HEK293 (cell line): ENCODE measurements around the gene FRMD8.
A peak's percentile ranks its signal among the peaks of the same experiment; 100 is the strongest.

Source experiments
- CTCF ChIA-PET: fragments of 350-600 bp; formaldehyde crosslinking; extraction: SDS; loops from one replicate; lab custom pipeline; 2021; ENCODE audit warnings: antibody characterized with exemption; lab: Yijun Ruan, JAX
- POLR2A ChIA-PET: fragments of 300-600 bp; formaldehyde crosslinking; extraction: SDS; loops from one replicate; lab custom pipeline; 2020; ENCODE audit warnings: antibody characterized with exemption, inconsistent platforms; lab: Yijun Ruan, JAX
- H3K27ac ChIP-seq: fragments of 200-500 bp; sonication (Bioruptor generic); 2 replicates; pipeline ENCODE4 v1.5.1; 2014; ENCODE audit warnings: low read depth, low read length, control low read depth, inconsistent platforms; ENCODE audit errors: extremely low read depth
- H3K36me3 ChIP-seq, 2 experiments: fragments of 200-500 bp in 1 of 2; sonication (Bioruptor generic) in 1 of 2; 1 replicate in 1 of 2; 2 replicates in 1 of 2; pipeline ENCODE4 v1.5.1; 2014 to 2017; ENCODE audit warnings: inconsistent platforms in 2 of 2, low read length in 2 of 2; ENCODE audit not compliant: control insufficient read depth in 2 of 2, insufficient read depth in 1 of 2
- H3K4me1 ChIP-seq: fragments of 200-500 bp; sonication (Bioruptor generic); 2 replicates; pipeline ENCODE4 v1.5.1; 2014; ENCODE audit warnings: mild to moderate bottlenecking, low read length, inconsistent platforms; ENCODE audit not compliant: control insufficient read depth, insufficient read depth
- H3K4me3 ChIP-seq: 2 replicates; pipeline ENCODE4 v1.5.1; 2011; ENCODE audit warnings: low read depth, mild to moderate bottlenecking, control low read depth, low read length, moderate library complexity
- H3K9me3 ChIP-seq: fragments of 200-500 bp; sonication (Bioruptor generic); 2 replicates; pipeline ENCODE4 v1.5.1; 2014; ENCODE audit warnings: low read depth, low read length, inconsistent platforms; ENCODE audit not compliant: control insufficient read depth, insufficient read depth
- GLIS2 ChIP-seq: fragments of 450-650 bp; formaldehyde crosslinking; IDR thresholded peaks from 2 replicates; pipeline ENCODE4 v1.5.1; 2016; ENCODE audit warnings: missing biosample characterization, missing genetic modification characterization
- HOXA7 ChIP-seq: sonication (generic); formaldehyde crosslinking; IDR thresholded peaks from 2 replicates; pipeline ENCODE4 v1.8.1; 2022; ENCODE audit warnings: missing genetic modification reagents, borderline replicate concordance
- KLF10 ChIP-seq: fragments of 450-650 bp; IDR thresholded peaks from 2 replicates; pipeline ENCODE4 v1.5.1; 2018; ENCODE audit warnings: missing biosample characterization, mild to moderate bottlenecking, missing genetic modification characterization
- MYNN ChIP-seq: fragments of 450-650 bp; formaldehyde crosslinking; IDR thresholded peaks from 2 replicates; pipeline ENCODE4 v1.5.1; 2016; ENCODE audit warnings: missing biosample characterization, missing genetic modification characterization, borderline replicate concordance
- SP7 ChIP-seq: fragments of 450-650 bp; formaldehyde crosslinking; IDR thresholded peaks from 2 replicates; pipeline ENCODE4 v1.5.1; 2016; ENCODE audit warnings: missing biosample characterization, missing genetic modification characterization
- YY1 ChIP-seq: fragments of 450-650 bp; formaldehyde crosslinking; IDR thresholded peaks from 2 replicates; pipeline ENCODE4 v1.5.1; 2018; ENCODE audit warnings: missing biosample characterization, missing genetic modification characterization
- ZNF155 ChIP-seq: fragments of 450-650 bp; formaldehyde crosslinking; IDR thresholded peaks from 2 replicates; pipeline ENCODE4 v1.5.1; 2016; ENCODE audit warnings: missing biosample characterization, missing genetic modification characterization
- ZNF16 ChIP-seq: fragments of 450-650 bp; formaldehyde crosslinking; IDR thresholded peaks from 2 replicates; pipeline ENCODE4 v1.5.1; 2016; ENCODE audit warnings: low read depth, missing biosample characterization, missing genetic modification characterization
- ZNF174 ChIP-seq: fragments of 450-650 bp; formaldehyde crosslinking; IDR thresholded peaks from 2 replicates; pipeline ENCODE4 v1.5.0; 2017; ENCODE audit warnings: missing biosample characterization, mild to moderate bottlenecking, missing genetic modification characterization
- ZNF2 ChIP-seq: fragments of 450-650 bp; formaldehyde crosslinking; IDR thresholded peaks from 2 replicates; pipeline ENCODE4 v1.5.1; 2016; ENCODE audit warnings: missing biosample characterization, missing genetic modification characterization
- ZNF202 ChIP-seq: fragments of 450-650 bp; formaldehyde crosslinking; IDR thresholded peaks from 2 replicates; pipeline ENCODE4 v1.5.1; 2016; ENCODE audit warnings: missing biosample characterization, missing genetic modification characterization, borderline replicate concordance
- ZNF302 ChIP-seq: fragments of 450-650 bp; formaldehyde crosslinking; IDR thresholded peaks from 2 replicates; pipeline ENCODE4 v1.5.1; 2016; ENCODE audit warnings: missing biosample characterization, missing genetic modification characterization, low read depth
- ZNF366 ChIP-seq: fragments of 450-650 bp; formaldehyde crosslinking; conservative IDR thresholded peaks from 2 replicates; pipeline ENCODE4 v1.5.1; 2016; ENCODE audit warnings: missing biosample characterization, missing genetic modification characterization
- ZNF416 ChIP-seq: fragments of 450-650 bp; formaldehyde crosslinking; IDR thresholded peaks from 2 replicates; pipeline ENCODE4 v1.5.1; 2016; ENCODE audit warnings: missing biosample characterization, missing genetic modification characterization
- ZNF48 ChIP-seq: fragments of 450-650 bp; formaldehyde crosslinking; IDR thresholded peaks from 2 replicates; pipeline ENCODE4 v1.5.1; 2016; ENCODE audit warnings: missing biosample characterization, missing genetic modification characterization
- ZNF501 ChIP-seq: fragments of 450-650 bp; formaldehyde crosslinking; IDR thresholded peaks from 2 replicates; pipeline ENCODE4 v1.5.1; 2016; ENCODE audit warnings: missing biosample characterization, missing genetic modification characterization
- ZNF521 ChIP-seq: fragments of 450-650 bp; formaldehyde crosslinking; IDR thresholded peaks from 2 replicates; pipeline ENCODE4 v1.5.1; 2017; ENCODE audit warnings: missing biosample characterization, mild to moderate bottlenecking, missing genetic modification characterization
- ZNF529 ChIP-seq: fragments of 450-650 bp; formaldehyde crosslinking; IDR thresholded peaks from 2 replicates; pipeline ENCODE4 v1.5.1; 2017; ENCODE audit warnings: missing genetic modification characterization, missing biosample characterization; ENCODE audit not compliant: insufficient replicate concordance
- ZNF558 ChIP-seq: fragments of 450-650 bp; formaldehyde crosslinking; IDR thresholded peaks from 2 replicates; pipeline ENCODE4 v1.5.1; 2016; ENCODE audit warnings: missing biosample characterization, missing genetic modification characterization
- ZNF600 ChIP-seq: fragments of 450-650 bp; formaldehyde crosslinking; IDR thresholded peaks from 2 replicates; pipeline ENCODE4 v1.5.1; 2016; ENCODE audit warnings: missing biosample characterization, missing genetic modification characterization
- ZNF654 ChIP-seq: fragments of 450-650 bp; formaldehyde crosslinking; IDR thresholded peaks from 2 replicates; pipeline ENCODE4 v1.5.1; 2016; ENCODE audit warnings: low read depth, missing biosample characterization, missing genetic modification characterization
- ZNF670 ChIP-seq: fragments of 450-650 bp; formaldehyde crosslinking; IDR thresholded peaks from 2 replicates; pipeline ENCODE4 v1.5.1; 2016; ENCODE audit warnings: missing biosample characterization, missing genetic modification characterization, low read depth
- ZNF791 ChIP-seq: fragments of 450-650 bp; formaldehyde crosslinking; IDR thresholded peaks from 2 replicates; pipeline ENCODE4 v1.5.1; 2016; ENCODE audit warnings: missing biosample characterization, missing genetic modification characterization
- TF ChIP-seq, protein P1 (sequence below): fragments of 450-650 bp; formaldehyde crosslinking; IDR thresholded peaks from 2 replicates; pipeline ENCODE4 v1.5.1; 2016; ENCODE audit warnings: missing biosample characterization, missing genetic modification characterization
- TF ChIP-seq, protein P2 (sequence below): fragments of 450-650 bp; formaldehyde crosslinking; optimal IDR thresholded peaks from 2 replicates; pipeline ENCODE3; 2016; ENCODE audit warnings: missing biosample characterization, mild to moderate bottlenecking, missing genetic modification characterization
- TF ChIP-seq, protein P3 (sequence below): fragments of 450-650 bp; formaldehyde crosslinking; IDR thresholded peaks from 2 replicates; pipeline ENCODE4 v1.5.1; 2016; ENCODE audit warnings: missing biosample characterization, missing genetic modification characterization
- TF ChIP-seq, protein P4 (sequence below): fragments of 450-650 bp; formaldehyde crosslinking; IDR thresholded peaks from 2 replicates; pipeline ENCODE4 v1.5.1; 2017; ENCODE audit warnings: missing biosample characterization, missing genetic modification characterization
- TF ChIP-seq, protein P5 (sequence below): fragments of 450-650 bp; formaldehyde crosslinking; IDR thresholded peaks from 2 replicates; pipeline ENCODE4 v1.5.1; 2016; ENCODE audit warnings: missing biosample characterization, missing genetic modification characterization

FRMD8 gene

DNA sequence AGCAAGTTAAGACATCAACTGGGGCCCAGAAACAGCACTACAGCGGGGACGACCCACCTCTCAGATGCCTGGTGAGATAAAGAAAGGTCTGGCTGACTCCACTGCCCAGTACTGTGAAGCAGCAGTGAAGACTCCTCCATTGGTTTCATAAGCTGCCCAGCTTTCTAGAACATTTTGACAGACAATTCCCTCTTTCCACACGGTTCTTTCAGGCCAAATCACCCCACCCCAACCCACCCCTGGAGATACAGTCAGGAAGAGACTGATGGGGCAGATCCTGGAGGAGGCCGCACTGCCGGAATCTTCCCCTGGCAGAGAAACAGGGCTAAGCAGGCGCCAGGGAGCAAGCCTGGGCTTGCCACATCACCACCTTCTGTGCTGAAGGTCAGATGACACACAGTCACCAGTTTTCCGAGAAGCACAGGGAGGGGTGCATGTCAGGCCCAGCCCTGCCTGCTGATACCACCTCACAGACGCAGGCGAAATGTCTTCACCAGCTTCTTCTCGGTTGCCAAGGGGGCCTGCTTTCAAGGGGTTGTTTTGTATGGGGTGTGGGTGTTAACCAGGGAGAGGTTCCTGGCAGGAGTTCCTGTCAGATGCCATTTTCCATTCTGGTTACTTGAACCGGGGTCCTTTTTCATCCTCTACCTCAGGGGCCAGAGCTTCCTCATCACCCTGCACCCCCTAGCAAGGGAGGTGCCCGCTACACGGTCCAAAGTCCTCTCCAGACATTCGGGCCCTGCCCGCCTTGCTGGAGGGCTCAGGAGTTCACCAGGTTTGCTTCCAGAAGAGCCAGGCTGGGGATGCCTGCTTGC lies 34.7 kb downstream of the FRMD8 start:
- ChIA-PET POLR2A (interaction anchor here (0.9 to 16.9 kb wide), 15 partner anchors 9 to 159 kb away, joined by 3 to 1129 read pairs (median 13); partner anchors contain the start of genes FAM89B, MALAT1, POLA2 and SLC25A45), CTCF (interaction anchor here (0.7 to 1.0 kb wide), 2 partner anchors 79 to 85 kb away, joined by 3 read pairs; no protein-coding TSS in a partner anchor)
- H3K9me3 ChIP-seq, result no peaks in the 10 kb centered on the region
- peaks cover 0 to 34% of the 10 kb centered on the region in 2 experiments; a peak in 1 of 3 replicates for H3K36me3 ChIP-seq
- H3K4me1 ChIP-seq, result peaks cover 6% of the 10 kb centered on the region
- peak overlapping the region; percentile 70 for H3K4me3 ChIP-seq
- peak overlapping the region; percentile 98 for H3K27ac ChIP-seq
- TF ChIP-seq ZNF501 (tag by site-specific recombination) (peak; percentile 56), ZNF529 (tag by site-specific recombination) (no peak), ZNF16 (tag by site-specific recombination) (no peak), ZNF791 (tag by site-specific recombination) (no peak), ZNF600 (tag by site-specific recombination) (peak; percentile 52), ZNF670 (tag by site-specific recombination) (no peak), ZNF366 (tag by site-specific recombination) (peak; percentile 83), ZNF155 (tag by site-specific recombination) (no peak), ZNF174 (tag by site-specific recombination) (no peak), ZNF416 (no peak), ZNF48 (tag by site-specific recombination) (no peak), ZNF202 (tag by site-specific recombination) (no peak), SP7 (peak; percentile 80), GLIS2 (tag by site-specific recombination) (peak; percentile 96), ZNF521 (tag by site-specific recombination) (no peak), KLF10 (tag by site-specific recombination) (0 out of 2 replicates have a peak, but pooled peaks have one; percentile 37), ZNF302 (tag by site-specific recombination) (no peak), YY1 (tag by site-specific recombination) (no peak), ZNF654 (no peak), ZNF2 (tag by site-specific recombination) (no peak), ZNF558 (tag by site-specific recombination) (no peak; the same call in 1 of the 2 replicates), HOXA7 (no peak), MYNN (tag by site-specific recombination) (no peak)
- TF ChIP-seq, protein P1, sequence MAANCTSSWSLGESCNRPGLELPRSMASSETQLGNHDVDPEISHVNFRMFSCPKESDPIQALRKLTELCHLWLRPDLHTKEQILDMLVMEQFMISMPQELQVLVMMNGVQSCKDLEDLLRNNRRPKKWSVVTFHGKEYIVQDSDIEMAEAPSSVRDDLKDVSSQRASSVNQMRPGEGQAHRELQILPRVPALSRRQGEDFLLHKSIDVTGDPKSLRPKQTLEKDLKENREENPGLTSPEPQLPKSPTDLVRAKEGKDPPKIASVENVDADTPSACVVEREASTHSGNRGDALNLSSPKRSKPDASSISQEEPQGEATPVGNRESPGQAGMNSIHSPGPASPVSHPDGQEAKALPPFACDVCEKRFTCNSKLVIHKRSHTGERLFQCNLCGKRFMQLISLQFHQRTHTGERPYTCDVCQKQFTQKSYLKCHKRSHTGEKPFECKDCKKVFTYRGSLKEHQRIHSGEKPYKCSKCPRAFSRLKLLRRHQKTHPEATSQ (tag by site-specific recombination), result no peak; the same call in 1 of the 2 replicates
- TF ChIP-seq, protein P2, sequence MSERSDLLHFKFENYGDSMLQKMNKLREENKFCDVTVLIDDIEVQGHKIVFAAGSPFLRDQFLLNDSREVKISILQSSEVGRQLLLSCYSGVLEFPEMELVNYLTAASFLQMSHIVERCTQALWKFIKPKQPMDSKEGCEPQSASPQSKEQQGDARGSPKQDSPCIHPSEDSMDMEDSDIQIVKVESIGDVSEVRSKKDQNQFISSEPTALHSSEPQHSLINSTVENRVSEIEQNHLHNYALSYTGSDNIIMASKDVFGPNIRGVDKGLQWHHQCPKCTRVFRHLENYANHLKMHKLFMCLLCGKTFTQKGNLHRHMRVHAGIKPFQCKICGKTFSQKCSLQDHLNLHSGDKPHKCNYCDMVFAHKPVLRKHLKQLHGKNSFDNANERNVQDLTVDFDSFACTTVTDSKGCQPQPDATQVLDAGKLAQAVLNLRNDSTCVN (tag by site-specific recombination), result no peak
- TF ChIP-seq, protein P3, sequence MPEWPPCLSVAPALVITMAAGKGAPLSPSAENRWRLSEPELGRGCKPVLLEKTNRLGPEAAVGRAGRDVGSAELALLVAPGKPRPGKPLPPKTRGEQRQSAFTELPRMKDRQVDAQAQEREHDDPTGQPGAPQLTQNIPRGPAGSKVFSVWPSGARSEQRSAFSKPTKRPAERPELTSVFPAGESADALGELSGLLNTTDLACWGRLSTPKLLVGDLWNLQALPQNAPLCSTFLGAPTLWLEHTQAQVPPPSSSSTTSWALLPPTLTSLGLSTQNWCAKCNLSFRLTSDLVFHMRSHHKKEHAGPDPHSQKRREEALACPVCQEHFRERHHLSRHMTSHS (tag by site-specific recombination), result no peak
- TF ChIP-seq, protein P4, sequence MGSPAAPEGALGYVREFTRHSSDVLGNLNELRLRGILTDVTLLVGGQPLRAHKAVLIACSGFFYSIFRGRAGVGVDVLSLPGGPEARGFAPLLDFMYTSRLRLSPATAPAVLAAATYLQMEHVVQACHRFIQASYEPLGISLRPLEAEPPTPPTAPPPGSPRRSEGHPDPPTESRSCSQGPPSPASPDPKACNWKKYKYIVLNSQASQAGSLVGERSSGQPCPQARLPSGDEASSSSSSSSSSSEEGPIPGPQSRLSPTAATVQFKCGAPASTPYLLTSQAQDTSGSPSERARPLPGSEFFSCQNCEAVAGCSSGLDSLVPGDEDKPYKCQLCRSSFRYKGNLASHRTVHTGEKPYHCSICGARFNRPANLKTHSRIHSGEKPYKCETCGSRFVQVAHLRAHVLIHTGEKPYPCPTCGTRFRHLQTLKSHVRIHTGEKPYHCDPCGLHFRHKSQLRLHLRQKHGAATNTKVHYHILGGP (tag by site-specific recombination), result no peak
- TF ChIP-seq, protein P5, sequence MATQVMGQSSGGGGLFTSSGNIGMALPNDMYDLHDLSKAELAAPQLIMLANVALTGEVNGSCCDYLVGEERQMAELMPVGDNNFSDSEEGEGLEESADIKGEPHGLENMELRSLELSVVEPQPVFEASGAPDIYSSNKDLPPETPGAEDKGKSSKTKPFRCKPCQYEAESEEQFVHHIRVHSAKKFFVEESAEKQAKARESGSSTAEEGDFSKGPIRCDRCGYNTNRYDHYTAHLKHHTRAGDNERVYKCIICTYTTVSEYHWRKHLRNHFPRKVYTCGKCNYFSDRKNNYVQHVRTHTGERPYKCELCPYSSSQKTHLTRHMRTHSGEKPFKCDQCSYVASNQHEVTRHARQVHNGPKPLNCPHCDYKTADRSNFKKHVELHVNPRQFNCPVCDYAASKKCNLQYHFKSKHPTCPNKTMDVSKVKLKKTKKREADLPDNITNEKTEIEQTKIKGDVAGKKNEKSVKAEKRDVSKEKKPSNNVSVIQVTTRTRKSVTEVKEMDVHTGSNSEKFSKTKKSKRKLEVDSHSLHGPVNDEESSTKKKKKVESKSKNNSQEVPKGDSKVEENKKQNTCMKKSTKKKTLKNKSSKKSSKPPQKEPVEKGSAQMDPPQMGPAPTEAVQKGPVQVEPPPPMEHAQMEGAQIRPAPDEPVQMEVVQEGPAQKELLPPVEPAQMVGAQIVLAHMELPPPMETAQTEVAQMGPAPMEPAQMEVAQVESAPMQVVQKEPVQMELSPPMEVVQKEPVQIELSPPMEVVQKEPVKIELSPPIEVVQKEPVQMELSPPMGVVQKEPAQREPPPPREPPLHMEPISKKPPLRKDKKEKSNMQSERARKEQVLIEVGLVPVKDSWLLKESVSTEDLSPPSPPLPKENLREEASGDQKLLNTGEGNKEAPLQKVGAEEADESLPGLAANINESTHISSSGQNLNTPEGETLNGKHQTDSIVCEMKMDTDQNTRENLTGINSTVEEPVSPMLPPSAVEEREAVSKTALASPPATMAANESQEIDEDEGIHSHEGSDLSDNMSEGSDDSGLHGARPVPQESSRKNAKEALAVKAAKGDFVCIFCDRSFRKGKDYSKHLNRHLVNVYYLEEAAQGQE (tag by site-specific recombination), result no peak
